IMR-90 (cell line): ENCODE results near the gene FAM117B. TPM values are rescaled to one million over a fixed set of nuclear protein-coding genes. Genes with fewer than 3 reads are reported as not detected.

Experiments used
- ATAC-seq: fragments of 200-7000 bp; cut with Tn5 transposase; 2 replicates; pipeline ENCODE4 v1.9.1; 2020; ENCODE audit warnings: low read depth, mild to moderate bottlenecking, moderate library complexity
- BruUV-seq: library from RNA; stranded (reverse); fragments of 400-500 nt; replicated peaks from 2 replicates; lab custom pipeline; 2021; lab: Mats Ljungman, UMichigan
- CTCF ChIA-PET: fragments of 300-600 bp; formaldehyde crosslinking; extraction: SDS; loops from one replicate; lab custom pipeline; 2021; ENCODE audit warnings: antibody characterized with exemption; lab: Yijun Ruan, JAX
- POLR2A ChIA-PET: fragments of 300-600 bp; sonication (Branson Sonifier 250); formaldehyde crosslinking; loops from one replicate; lab custom pipeline; 2022; ENCODE audit warnings: antibody characterized with exemption; ENCODE audit not compliant: unreplicated experiment; lab: Charles Lee
- DNase-seq: peaks from one replicate; pipeline ENCODE4 v3.0.0; 2013
- H2AFZ ChIP-seq: replicated peaks from 2 replicates; pipeline ENCODE3; 2013; ENCODE audit warnings: low read length, mild to moderate bottlenecking; ENCODE audit not compliant: poor library complexity
- H2AK5ac ChIP-seq: 2 replicates; pipeline ENCODE4 v1.6.1; 2013; ENCODE audit warnings: low read depth, low read length, inconsistent platforms
- H2AK9ac ChIP-seq: replicated peaks from 2 replicates; pipeline ENCODE3; 2013; ENCODE audit warnings: mild to moderate bottlenecking, low read depth, low read length, moderate library complexity; ENCODE audit not compliant: poor library complexity
- H2BK120ac ChIP-seq: 2 replicates; pipeline ENCODE4 v1.6.1; 2013; ENCODE audit warnings: low read depth, low read length, inconsistent platforms
- H2BK15ac ChIP-seq: 3 replicates; pipeline ENCODE4 v1.6.1; 2013; ENCODE audit warnings: low read depth, low read length, inconsistent platforms
- H2BK20ac ChIP-seq: 2 replicates; pipeline ENCODE4 v1.6.1; 2013; ENCODE audit warnings: low read depth, mild to moderate bottlenecking, inconsistent platforms, low read length, moderate library complexity
- H2BK5ac ChIP-seq: 2 replicates; pipeline ENCODE4 v1.6.1; 2013; ENCODE audit warnings: mild to moderate bottlenecking, low read depth, low read length, inconsistent platforms; ENCODE audit not compliant: poor library complexity, severe bottlenecking
- H3K14ac ChIP-seq: replicated peaks from 2 replicates; pipeline ENCODE4 v1.6.1; 2013; ENCODE audit warnings: low read depth, low read length, inconsistent platforms
- H3K18ac ChIP-seq: 2 replicates; pipeline ENCODE4 v1.6.1; 2013; ENCODE audit warnings: low read depth, low read length, control low read depth
- H3K23ac ChIP-seq: 2 replicates; pipeline ENCODE4 v1.6.1; 2013; ENCODE audit warnings: low read depth, low read length, inconsistent platforms
- H3K27ac ChIP-seq: 2 replicates; pipeline ENCODE4 v1.5.1; 2013; ENCODE audit warnings: mild to moderate bottlenecking, control low read depth, low read length; ENCODE audit not compliant: insufficient read depth
- H3K27me3 ChIP-seq: 2 replicates; pipeline ENCODE4 v1.6.1; 2013; ENCODE audit warnings: low read length; ENCODE audit not compliant: control insufficient read depth, insufficient read depth
- H3K36me3 ChIP-seq: 2 replicates; pipeline ENCODE4 v1.6.1; 2013; ENCODE audit warnings: low read length, mixed read lengths; ENCODE audit not compliant: control insufficient read depth, insufficient read depth
- H3K4ac ChIP-seq: 2 replicates; pipeline ENCODE4 v1.6.1; 2013; ENCODE audit warnings: low read depth, low read length, inconsistent platforms
- H3K4me1 ChIP-seq: 2 replicates; pipeline ENCODE4 v1.6.1; 2013; ENCODE audit warnings: low read length, mixed read lengths; ENCODE audit not compliant: control insufficient read depth, insufficient read depth
- H3K4me2 ChIP-seq: 2 replicates; pipeline ENCODE4 v1.6.1; 2013; ENCODE audit warnings: low read depth, mild to moderate bottlenecking, control low read depth, low read length, moderate library complexity
- H3K4me3 ChIP-seq: 2 replicates; pipeline ENCODE4 v1.5.1; 2013; ENCODE audit warnings: low read depth, mild to moderate bottlenecking, control low read depth, low read length, moderate library complexity; ENCODE audit not compliant: insufficient read depth
- H3K56ac ChIP-seq: 2 replicates; pipeline ENCODE4 v1.6.1; 2013; ENCODE audit warnings: low read length, inconsistent platforms; ENCODE audit not compliant: insufficient read depth; ENCODE audit errors: extremely low read depth
- H3K79me1 ChIP-seq, 2 experiments: 2 replicates each; pipeline ENCODE4 v1.6.1; 2013; ENCODE audit warnings: low read length in 2 of 2, inconsistent platforms in 1 of 2, low read depth in 1 of 2
- H3K9ac ChIP-seq: 2 replicates; pipeline ENCODE4 v1.6.1; 2013; ENCODE audit warnings: low read depth, low read length, control low read depth
- H3K9me1 ChIP-seq: 2 replicates; pipeline ENCODE4 v1.6.1; 2013; ENCODE audit warnings: low read length, inconsistent platforms; ENCODE audit not compliant: insufficient read depth
- H3K9me3 ChIP-seq: 2 replicates; pipeline ENCODE4 v1.6.1; 2013; ENCODE audit warnings: low read length; ENCODE audit not compliant: control insufficient read depth, insufficient read depth
- H4K20me1 ChIP-seq: 2 replicates; pipeline ENCODE4 v1.6.1; 2013; ENCODE audit warnings: low read length, inconsistent platforms; ENCODE audit not compliant: insufficient read depth
- H4K5ac ChIP-seq: 2 replicates; pipeline ENCODE4 v1.6.1; 2013; ENCODE audit warnings: mild to moderate bottlenecking, low read depth, low read length, control low read depth
- H4K8ac ChIP-seq, 2 experiments: 2 replicates each; pipeline ENCODE4 v1.6.1; 2013; ENCODE audit warnings: low read depth in 2 of 2, low read length in 2 of 2, control low read depth in 1 of 2, inconsistent platforms in 1 of 2
- H4K91ac ChIP-seq: 2 replicates; pipeline ENCODE4 v1.6.1; 2013; ENCODE audit warnings: low read depth, low read length, inconsistent platforms; ENCODE audit not compliant: insufficient read depth
- ELK1 ChIP-seq: fragments of 150-350 bp; IDR thresholded peaks from 2 replicates; pipeline ENCODE4 v1.6.1; 2016; ENCODE audit warnings: low read depth, mild to moderate bottlenecking, low read length, moderate library complexity, borderline replicate concordance
- FOS ChIP-seq: fragments of 150-350 bp; IDR thresholded peaks from 2 replicates; pipeline ENCODE4 v1.6.1; 2016; ENCODE audit warnings: low read depth, low read length
- MXI1 ChIP-seq: IDR thresholded peaks from 2 replicates; pipeline ENCODE4 v1.6.1; 2012; ENCODE audit warnings: low read depth, mild to moderate bottlenecking, low read length, moderate library complexity, borderline replicate concordance
- POLR2A ChIP-seq: IDR thresholded peaks from 2 replicates; pipeline ENCODE4 v1.6.1; 2012; ENCODE audit warnings: mild to moderate bottlenecking, low read depth, low read length
- RAD21 ChIP-seq: IDR thresholded peaks from 2 replicates; pipeline ENCODE4 v1.6.1; 2012; ENCODE audit warnings: low read length, improper control_type of control experiment
- RCOR1 ChIP-seq: IDR thresholded peaks from 2 replicates; pipeline ENCODE4 v1.6.1; 2012; ENCODE audit warnings: mild to moderate bottlenecking, low read length, improper control_type of control experiment; ENCODE audit not compliant: insufficient replicate concordance
- WGBS, 2 experiments: methylation state at CpG; one replicate each; pipeline versions ENCODE4 v1.1.5 to v1.1.7; 2013; ENCODE audit warnings: missing lambda C conversion rate in 2 of 2; ENCODE audit not compliant: insufficient read length in 1 of 2; ENCODE audit errors: extremely low coverage in 2 of 2; 5-methylcytosine and 5-hydroxymethylcytosine counted together
- dilution Hi-C: fragments of 300-500 bp; cut with HindIII; formaldehyde crosslinking; loops from one replicate; pipeline ENCODE4 v1.14.3; 2018; ENCODE audit warnings: low sequenced_read_pairs; ENCODE audit not compliant: unreplicated experiment
- in situ Hi-C: fragments of 300-500 bp; cut with MboI; formaldehyde crosslinking; loops from 3 replicates; pipeline ENCODE4 v1.14.3; 2019; ENCODE audit warnings: low sequenced_read_pairs, inconsistent platforms, mixed read lengths
- intact Hi-C: fragments of 100-400 bp; cut with micrococcal nuclease; formaldehyde crosslinking; loops from 2 replicates; pipeline ENCODE4 v1.10.0; 2022
- polyA plus RNA-seq, 3 experiments: library from polyadenylated mRNA; depleted of rRNA; stranded (reverse); fragments of >200 nt; gene quantifications; 2 replicates each; pipeline ENCODE4 v1.2.3, GENCODE V29; 2012; ENCODE audit warnings: low replicate concordance in 1 of 3
- total RNA-seq: library from RNA; depleted of rRNA; stranded (reverse); fragments of >200 nt; gene quantifications from 2 replicates; pipeline ENCODE4 v1.2.3, GENCODE V29; 2012

The FAM117B gene
- total and polyA plus RNA-seq, 2 of the 4 experiments (the other 2 are of a cell fraction) = 0.54 to 0.79 TPM

GRCh38 chr2:202736826-202737225 lies 102.1 kb downstream of the FAM117B start:
- H3K4me1 ChIP-seq = no peaks in the 10 kb centered on the region
- BruUV-seq = no TSS peak
- H2BK5ac ChIP-seq = no peak overlapping the region
- H2BK20ac ChIP-seq = no peak overlapping the region
- no peak for DNase-seq
- in situ Hi-C loops (no loop called here), intact Hi-C loops (no loop called here), dilution Hi-C loops (no loop called here)
- no peaks in the 10 kb centered on the region for H3K79me1 ChIP-seq
- H4K8ac ChIP-seq = no peak overlapping the region
- ATAC-seq = no peak
- no peak overlapping the region for H3K14ac ChIP-seq
- no CpG with 5 or more reads among the region's 1 CpG for WGBS, 2 experiments
- no peak overlapping the region for H2BK120ac ChIP-seq
- no peak overlapping the region for H3K4me2 ChIP-seq
- no peaks in the 10 kb centered on the region for H4K20me1 ChIP-seq
- TF ChIP-seq ELK1 (no peak), RAD21 (no peak), MXI1 (no peak), POLR2A (no peak), FOS (no peak), RCOR1 (no peak)
- peaks cover 5% of the 10 kb centered on the region; the same call in 1 of the 2 replicates for H3K9me3 ChIP-seq
- H3K27me3 ChIP-seq = no peaks in the 10 kb centered on the region
- H2BK15ac ChIP-seq = no peak overlapping the region
- no peak overlapping the region for H4K91ac ChIP-seq
- H2AK9ac ChIP-seq = no peak overlapping the region
- H2AK5ac ChIP-seq = no peak overlapping the region
- no peak overlapping the region for H3K18ac ChIP-seq
- ChIA-PET CTCF (interaction anchor here (0.6 kb wide), 1 partner anchor 35 kb away, joined by 3 read pairs; no protein-coding TSS in a partner anchor), POLR2A (interaction anchor here (0.6 kb wide), 1 partner anchor 1517 kb away, joined by 5 read pairs; no protein-coding TSS in a partner anchor)
- H3K9me1 ChIP-seq = no peaks in the 10 kb centered on the region
- H3K36me3 ChIP-seq = no peaks in the 10 kb centered on the region
- H3K23ac ChIP-seq = no peak overlapping the region
- H3K9ac ChIP-seq = no peak overlapping the region
- no peak overlapping the region for H3K4me3 ChIP-seq
- H3K27ac ChIP-seq = no peak overlapping the region
- no peak overlapping the region for H3K56ac ChIP-seq
- H4K5ac ChIP-seq = no peak overlapping the region
- H2AFZ ChIP-seq = no peak overlapping the region
- no peak overlapping the region for H3K4ac ChIP-seq
